HEK293T (cell line): ENCODE measurements around the gene IL21R.

ENCODE experiments used
- ARNT ChIP-seq: fragments of 450-650 bp; IDR thresholded peaks from 2 replicates; pipeline ENCODE4 v1.6.1; 2017; ENCODE audit warnings: mild to moderate bottlenecking
- BHLHE40 ChIP-seq: fragments of 450-650 bp; IDR thresholded peaks from 2 replicates; pipeline ENCODE4 v1.6.1; 2016; ENCODE audit warnings: mild to moderate bottlenecking, moderate library complexity, borderline replicate concordance
- ELF4 ChIP-seq: fragments of 450-650 bp; IDR thresholded peaks from 2 replicates; pipeline ENCODE4 v1.6.1; 2017; ENCODE audit warnings: antibody characterized with exemption
- FOXA1 ChIP-seq: fragments of 450-650 bp; IDR thresholded peaks from 2 replicates; pipeline ENCODE4 v1.6.1; 2016; ENCODE audit warnings: mild to moderate bottlenecking
- SP1 ChIP-seq: fragments of 450-650 bp; IDR thresholded peaks from 2 replicates; pipeline ENCODE4 v1.6.1; 2017
- SUZ12 ChIP-seq: fragments of 450-650 bp; IDR thresholded peaks from 2 replicates; pipeline ENCODE4 v1.6.1; 2016; ENCODE audit warnings: mild to moderate bottlenecking
- TARDBP ChIP-seq: fragments of 450-650 bp; IDR thresholded peaks from 2 replicates; pipeline ENCODE4 v1.6.1; 2016

- TF ChIP-seq TARDBP: no peak
- TF ChIP-seq BHLHE40: no peak
- no peak for TF ChIP-seq ELF4
- no peak for TF ChIP-seq ARNT
- TF ChIP-seq SP1: no peak
- TF ChIP-seq FOXA1: no peak
- no peak for TF ChIP-seq SUZ12
These were observed 16.6 kb upstream of the IL21R start for GRCh38 chr16:27385398-27385797.
